GM12875 (cell line): ENCODE results near the gene SYCP2.

Experiments
- H3K4me3 ChIP-seq: one replicate; pipeline ENCODE4 v1.5.1; 2011; ENCODE audit warnings: low read depth, low read length, control low read depth
- TF ChIP-seq, protein P1 (sequence below): IDR thresholded peaks from 2 replicates; pipeline ENCODE4 v1.5.1; 2011; ENCODE audit warnings: low read depth, mild to moderate bottlenecking, control low read depth, inconsistent platforms, low read length, moderate library complexity, borderline replicate concordance; ENCODE audit not compliant: insufficient read depth

The SYCP2 gene

DNA sequence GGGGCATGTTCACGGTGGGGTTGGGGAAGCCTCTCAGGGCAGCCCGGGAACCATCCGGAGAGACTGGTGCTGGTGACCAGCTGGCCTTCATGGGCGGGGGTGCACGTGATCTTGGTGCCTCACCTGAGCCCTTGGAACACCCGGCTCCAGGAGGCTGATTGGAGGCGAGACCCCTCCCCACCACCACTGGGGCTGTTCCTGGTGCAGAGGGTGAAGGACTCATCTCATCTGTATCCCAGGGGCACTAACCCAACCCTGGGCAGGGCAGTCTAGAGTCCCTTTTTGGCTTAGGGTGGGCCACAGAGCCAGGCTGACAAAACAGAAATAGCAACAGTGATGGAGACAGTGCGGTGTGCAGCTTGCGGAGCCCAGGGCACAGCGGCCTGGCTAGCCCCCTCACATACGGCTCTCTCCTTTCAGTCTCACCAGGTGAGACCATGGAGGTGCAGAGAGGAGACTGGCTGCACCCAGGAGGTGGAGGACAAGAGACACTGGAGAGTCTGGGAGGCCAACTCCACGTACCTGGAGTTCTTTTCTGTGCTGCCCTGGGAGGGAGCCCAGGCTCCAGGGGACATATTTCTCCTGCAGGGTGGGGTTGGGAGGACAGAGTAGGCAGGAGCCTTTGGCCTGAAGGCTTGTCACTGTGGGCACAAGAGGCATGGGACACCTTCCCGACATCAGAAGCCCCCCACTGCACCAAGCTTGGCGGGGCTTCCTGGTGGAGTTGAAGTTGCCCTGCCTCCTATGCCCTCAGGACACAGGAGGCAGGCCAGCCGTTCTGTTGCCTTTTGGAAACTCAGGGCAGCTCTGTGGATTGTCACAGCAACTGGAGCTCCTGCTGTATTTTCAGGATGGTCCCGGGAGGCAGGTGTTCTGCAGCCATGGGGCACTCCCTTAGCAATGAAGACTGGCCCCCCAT is 106.0 kb downstream of the SYCP2 start:
- TF ChIP-seq, protein P1, sequence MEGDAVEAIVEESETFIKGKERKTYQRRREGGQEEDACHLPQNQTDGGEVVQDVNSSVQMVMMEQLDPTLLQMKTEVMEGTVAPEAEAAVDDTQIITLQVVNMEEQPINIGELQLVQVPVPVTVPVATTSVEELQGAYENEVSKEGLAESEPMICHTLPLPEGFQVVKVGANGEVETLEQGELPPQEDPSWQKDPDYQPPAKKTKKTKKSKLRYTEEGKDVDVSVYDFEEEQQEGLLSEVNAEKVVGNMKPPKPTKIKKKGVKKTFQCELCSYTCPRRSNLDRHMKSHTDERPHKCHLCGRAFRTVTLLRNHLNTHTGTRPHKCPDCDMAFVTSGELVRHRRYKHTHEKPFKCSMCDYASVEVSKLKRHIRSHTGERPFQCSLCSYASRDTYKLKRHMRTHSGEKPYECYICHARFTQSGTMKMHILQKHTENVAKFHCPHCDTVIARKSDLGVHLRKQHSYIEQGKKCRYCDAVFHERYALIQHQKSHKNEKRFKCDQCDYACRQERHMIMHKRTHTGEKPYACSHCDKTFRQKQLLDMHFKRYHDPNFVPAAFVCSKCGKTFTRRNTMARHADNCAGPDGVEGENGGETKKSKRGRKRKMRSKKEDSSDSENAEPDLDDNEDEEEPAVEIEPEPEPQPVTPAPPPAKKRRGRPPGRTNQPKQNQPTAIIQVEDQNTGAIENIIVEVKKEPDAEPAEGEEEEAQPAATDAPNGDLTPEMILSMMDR = no peak
- no peak overlapping the region for H3K4me3 ChIP-seq

- TF ChIP-seq, protein P1 = no peak
- H3K4me3 ChIP-seq = no peak overlapping the region
Observed at GRCh38 chr20:59825944-59826759, 107.3 kb downstream of the SYCP2 start.

DNA sequence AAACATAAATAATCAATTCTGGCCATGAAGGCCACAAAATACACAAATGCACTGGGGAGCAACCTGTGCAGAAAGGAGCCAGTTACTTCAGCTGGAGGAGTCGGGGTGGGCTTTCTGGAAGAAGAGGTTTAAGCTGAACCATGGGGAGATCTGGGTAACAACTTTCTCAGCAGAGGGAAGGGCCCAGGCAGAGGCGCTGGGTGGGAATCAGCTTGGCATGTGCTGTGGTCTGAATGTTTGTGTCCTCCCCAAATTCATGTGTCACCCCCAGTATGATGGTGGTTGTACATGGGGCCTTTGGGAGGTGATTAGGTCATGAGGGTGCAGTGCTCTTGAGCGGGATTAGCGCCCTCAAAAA is 107.9 kb downstream of the SYCP2 start:
- TF ChIP-seq, protein P1 = no peak
- no peak overlapping the region for H3K4me3 ChIP-seq

DNA sequence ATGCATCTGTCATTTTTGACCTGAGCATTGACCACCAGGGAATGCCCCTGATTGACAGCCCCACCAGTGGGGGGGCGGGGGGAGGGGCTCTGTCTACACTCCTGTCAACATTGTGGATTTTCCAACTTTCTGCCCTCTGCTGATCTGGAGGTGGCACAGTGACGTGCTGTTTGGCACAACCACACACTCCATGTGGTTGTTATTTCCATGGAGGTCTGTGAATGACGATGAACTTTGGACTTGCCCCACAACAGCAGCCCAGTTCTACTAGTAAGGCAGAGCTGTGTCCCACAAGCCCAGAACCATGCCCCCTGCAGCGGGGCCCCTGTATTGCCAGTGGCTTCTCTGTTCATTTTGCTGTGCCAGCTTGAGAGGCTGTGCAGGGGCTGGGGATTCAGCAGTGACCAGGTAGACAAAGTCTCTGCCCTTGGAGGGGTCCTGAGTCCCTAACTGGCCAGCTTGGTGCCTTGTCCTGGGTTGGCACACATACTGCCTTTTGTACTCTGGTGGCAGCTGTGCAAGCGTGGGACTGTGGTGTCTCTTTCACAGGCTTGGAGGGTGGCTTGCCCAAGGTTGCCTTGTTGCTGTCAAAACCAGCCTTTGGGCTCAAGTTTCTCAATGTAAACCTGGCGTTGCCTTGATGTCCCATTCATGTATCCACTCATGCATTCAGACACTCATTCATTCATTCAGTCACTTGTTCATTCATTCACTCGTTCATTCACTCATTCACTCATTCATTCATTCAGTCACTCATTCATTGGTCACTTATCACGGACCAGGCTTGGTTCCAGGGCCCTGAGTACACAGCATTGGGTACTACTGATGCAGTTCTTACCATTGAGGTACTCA is 108.5 kb downstream of the SYCP2 start:
- no peak overlapping the region for H3K4me3 ChIP-seq
- TF ChIP-seq, protein P1 = no peak

DNA sequence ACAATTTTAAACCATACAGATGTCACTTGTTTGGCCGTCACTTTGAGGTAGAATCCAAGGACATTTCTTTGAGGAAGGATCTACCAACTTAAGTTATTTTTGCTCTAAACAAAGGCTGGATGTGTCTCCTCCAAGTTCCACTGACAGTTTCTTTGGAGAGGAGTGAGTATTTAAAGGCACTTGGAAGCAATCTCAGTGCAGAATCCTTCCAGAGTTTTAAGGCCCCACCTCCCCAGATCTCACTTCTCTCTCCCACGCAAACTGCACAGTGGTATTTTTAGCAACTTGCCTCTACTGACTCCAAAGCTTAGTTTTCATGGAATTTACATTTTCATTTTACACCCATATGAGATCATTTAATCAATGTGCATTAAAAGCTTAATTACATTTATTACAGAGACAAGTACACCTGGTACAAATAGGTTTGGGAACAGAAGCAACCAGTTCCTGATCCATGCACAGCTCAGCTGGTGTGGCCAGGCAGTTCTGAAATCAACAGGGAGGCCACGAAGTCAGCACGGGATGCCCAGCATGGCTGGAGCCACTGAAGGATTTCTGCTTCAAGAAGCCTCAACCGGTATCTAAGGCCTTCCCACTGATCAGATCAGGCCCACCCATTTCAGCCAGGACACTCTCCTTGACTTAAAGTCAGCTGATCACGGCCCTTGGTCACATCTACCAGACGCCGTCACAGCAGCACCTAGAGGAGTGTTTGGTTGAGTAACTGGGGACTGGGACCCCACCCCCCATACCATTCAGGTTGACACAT is 109.8 kb downstream of the SYCP2 start:
- TF ChIP-seq, protein P1 = no peak

GRCh38 chr20:59823030-59823423 is 110.4 kb downstream of the SYCP2 start:
- no peak overlapping the region for H3K4me3 ChIP-seq
- TF ChIP-seq, protein P1 = no peak

More for the DNA sequence above, 109.8 kb downstream of the SYCP2 start:
- no peak overlapping the region for H3K4me3 ChIP-seq
